Measurements from ENCODE around the gene WFDC2. TPM values are rescaled to one million over a fixed set of nuclear protein-coding genes. Genes with fewer than 3 reads are reported as not detected.

The WFDC2 gene
- total and polyA plus RNA-seq, 2 of the 13 experiments (the other 11 are each of a cell fraction or from before 2014, with no cell fraction given): 0.33 TPM; not detected in 1

DNA sequence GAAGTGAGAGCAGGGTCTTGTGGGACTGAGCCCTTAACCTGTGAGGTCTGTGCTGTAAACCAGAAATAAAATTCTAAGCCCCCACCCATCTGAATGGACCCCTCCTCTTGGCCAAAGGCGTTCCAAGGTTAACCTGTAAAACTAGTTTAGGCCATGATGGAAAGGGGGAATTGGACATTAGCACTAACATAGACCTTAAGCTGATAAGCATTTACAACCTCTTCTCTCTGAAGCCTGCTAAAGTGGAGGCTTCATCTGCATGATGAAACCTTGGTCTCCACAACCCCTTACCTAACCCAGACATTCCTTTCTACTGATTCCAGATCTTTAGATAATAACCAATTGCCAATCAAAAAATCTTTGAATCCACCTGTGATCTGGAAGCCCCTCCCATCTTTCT lies 27.8 kb upstream of the WFDC2 start (continued):
- TF ChIP-seq, protein P1, sequence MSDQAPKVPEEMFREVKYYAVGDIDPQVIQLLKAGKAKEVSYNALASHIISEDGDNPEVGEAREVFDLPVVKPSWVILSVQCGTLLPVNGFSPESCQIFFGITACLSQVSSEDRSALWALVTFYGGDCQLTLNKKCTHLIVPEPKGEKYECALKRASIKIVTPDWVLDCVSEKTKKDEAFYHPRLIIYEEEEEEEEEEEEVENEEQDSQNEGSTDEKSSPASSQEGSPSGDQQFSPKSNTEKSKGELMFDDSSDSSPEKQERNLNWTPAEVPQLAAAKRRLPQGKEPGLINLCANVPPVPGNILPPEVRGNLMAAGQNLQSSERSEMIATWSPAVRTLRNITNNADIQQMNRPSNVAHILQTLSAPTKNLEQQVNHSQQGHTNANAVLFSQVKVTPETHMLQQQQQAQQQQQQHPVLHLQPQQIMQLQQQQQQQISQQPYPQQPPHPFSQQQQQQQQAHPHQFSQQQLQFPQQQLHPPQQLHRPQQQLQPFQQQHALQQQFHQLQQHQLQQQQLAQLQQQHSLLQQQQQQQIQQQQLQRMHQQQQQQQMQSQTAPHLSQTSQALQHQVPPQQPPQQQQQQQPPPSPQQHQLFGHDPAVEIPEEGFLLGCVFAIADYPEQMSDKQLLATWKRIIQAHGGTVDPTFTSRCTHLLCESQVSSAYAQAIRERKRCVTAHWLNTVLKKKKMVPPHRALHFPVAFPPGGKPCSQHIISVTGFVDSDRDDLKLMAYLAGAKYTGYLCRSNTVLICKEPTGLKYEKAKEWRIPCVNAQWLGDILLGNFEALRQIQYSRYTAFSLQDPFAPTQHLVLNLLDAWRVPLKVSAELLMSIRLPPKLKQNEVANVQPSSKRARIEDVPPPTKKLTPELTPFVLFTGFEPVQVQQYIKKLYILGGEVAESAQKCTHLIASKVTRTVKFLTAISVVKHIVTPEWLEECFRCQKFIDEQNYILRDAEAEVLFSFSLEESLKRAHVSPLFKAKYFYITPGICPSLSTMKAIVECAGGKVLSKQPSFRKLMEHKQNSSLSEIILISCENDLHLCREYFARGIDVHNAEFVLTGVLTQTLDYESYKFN (CRISPR knock-in tag; conservative IDR thresholded peaks at IDR 0.05): no peak
- TF ChIP-seq TAF15 (IDR thresholded peaks at IDR 0.05; ENCODE audit: low read depth, low read length, poor library complexity, severe bottlenecking) (no peak), TBP (CRISPR knock-in tag; IDR thresholded peaks at IDR 0.05) (no peak), CBX5 (CRISPR knock-in tag; IDR thresholded peaks at IDR 0.05; ENCODE audit: borderline replicate concordance) (no peak), ZNF703 (CRISPR knock-in tag; IDR thresholded peaks at IDR 0.05; ENCODE audit: borderline replicate concordance) (no peak)

DNA sequence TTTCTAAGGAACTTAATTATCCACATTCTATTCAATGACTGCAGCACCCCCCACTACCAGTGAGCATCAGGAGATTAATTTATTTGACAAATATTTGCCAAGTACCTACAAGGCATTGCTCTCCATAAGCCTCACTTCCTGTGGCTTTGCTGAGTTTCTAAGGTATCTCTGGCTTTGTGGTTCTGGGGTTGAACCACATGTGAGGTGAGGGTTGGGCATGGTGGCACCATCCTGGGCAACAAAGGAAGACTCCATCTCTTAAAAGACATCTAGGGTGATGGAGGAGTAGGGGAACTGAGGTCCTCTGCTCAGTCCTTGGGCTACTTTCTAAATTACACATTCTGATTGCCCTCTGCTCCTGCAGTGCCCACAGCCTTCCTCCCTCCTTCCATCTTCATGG lies 25.5 kb upstream of the WFDC2 start:
- Histone ChIP-seq H3K4me3 (replicated peaks in 1 of 3; ENCODE audit: insufficient read depth in 1 of 3, low read depth in 2 of 3, low read length in 3 of 3) (no peak overlapping the region), H3K4me2 (ENCODE audit: low read depth, low read length) (no peak overlapping the region), H3K4me1 (ENCODE audit: insufficient read depth, low read length) (no peaks in the 10 kb centered on the region; the same call in 1 of the 2 replicates), H3K27ac (ENCODE audit: extremely low read length, insufficient read depth, low read length) (no peak overlapping the region), H3K27me3 (ENCODE audit: control insufficient read depth in 1 of 2, insufficient read depth in 2 of 2, low read length in 2 of 2) (0 out of 5 replicates have a peak, but pooled peaks cover 0 to 1% of the 10 kb centered on the region in 2 experiments), H2AFZ (ENCODE audit: low read length) (no peak overlapping the region), H4K20me1 (ENCODE audit: insufficient read depth, low read length) (no peaks in the 10 kb centered on the region), H3K79me2 (ENCODE audit: insufficient read depth, low read length) (no peaks in the 10 kb centered on the region), H3K36me3 (replicated peaks in 1 of 2; ENCODE audit: control insufficient read depth in 1 of 2, insufficient read depth in 2 of 2, low read length in 2 of 2) (no peaks in the 10 kb centered on the region), H3K9me3 (ENCODE audit: low read length) (no peaks in the 10 kb centered on the region), H3K9ac (ENCODE audit: insufficient read depth, low read depth, low read length) (no peak overlapping the region)
- no TSS peak for BruUV-seq (replicated peaks)
- ChIA-PET POLR2A (interaction anchor here (1.0 to 1.2 kb wide), 2 partner anchors 107 to 121 kb away, joined by 3 read pairs; no protein-coding TSS in a partner anchor), CTCF (ENCODE audit: low intra/inter-chr PET ratio, low total read pairs) (no interaction called here)
- no peak for ATAC-seq
- FAIRE-seq: no peak
- in situ Hi-C loops (cut with HindIII; ENCODE audit: extremely low pct_ligation_motif_present, low pct_unique_long_range_greater_than_20kb): no loop called here
- DNase-seq (ENCODE audit: low spot score): no peak
- intact Hi-C loops (cut with micrococcal nuclease; ENCODE audit: unreplicated experiment): no loop called here
- TF ChIP-seq, protein P2, sequence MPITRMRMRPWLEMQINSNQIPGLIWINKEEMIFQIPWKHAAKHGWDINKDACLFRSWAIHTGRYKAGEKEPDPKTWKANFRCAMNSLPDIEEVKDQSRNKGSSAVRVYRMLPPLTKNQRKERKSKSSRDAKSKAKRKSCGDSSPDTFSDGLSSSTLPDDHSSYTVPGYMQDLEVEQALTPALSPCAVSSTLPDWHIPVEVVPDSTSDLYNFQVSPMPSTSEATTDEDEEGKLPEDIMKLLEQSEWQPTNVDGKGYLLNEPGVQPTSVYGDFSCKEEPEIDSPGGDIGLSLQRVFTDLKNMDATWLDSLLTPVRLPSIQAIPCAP (CRISPR knock-in tag; IDR thresholded peaks at IDR 0.05; ENCODE audit: low read depth): no peak
- no peak for TF ChIP-seq KAT8 (CRISPR knock-in tag; IDR thresholded peaks at IDR 0.05)
- TF ChIP-seq, protein P3, sequence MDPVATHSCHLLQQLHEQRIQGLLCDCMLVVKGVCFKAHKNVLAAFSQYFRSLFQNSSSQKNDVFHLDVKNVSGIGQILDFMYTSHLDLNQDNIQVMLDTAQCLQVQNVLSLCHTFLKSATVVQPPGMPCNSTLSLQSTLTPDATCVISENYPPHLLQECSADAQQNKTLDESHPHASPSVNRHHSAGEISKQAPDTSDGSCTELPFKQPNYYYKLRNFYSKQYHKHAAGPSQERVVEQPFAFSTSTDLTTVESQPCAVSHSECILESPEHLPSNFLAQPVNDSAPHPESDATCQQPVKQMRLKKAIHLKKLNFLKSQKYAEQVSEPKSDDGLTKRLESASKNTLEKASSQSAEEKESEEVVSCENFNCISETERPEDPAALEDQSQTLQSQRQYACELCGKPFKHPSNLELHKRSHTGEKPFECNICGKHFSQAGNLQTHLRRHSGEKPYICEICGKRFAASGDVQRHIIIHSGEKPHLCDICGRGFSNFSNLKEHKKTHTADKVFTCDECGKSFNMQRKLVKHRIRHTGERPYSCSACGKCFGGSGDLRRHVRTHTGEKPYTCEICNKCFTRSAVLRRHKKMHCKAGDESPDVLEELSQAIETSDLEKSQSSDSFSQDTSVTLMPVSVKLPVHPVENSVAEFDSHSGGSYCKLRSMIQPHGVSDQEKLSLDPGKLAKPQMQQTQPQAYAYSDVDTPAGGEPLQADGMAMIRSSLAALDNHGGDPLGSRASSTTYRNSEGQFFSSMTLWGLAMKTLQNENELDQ (CRISPR knock-in tag; IDR thresholded peaks at IDR 0.05; ENCODE audit: borderline replicate concordance): no peak
- TF ChIP-seq ZNF556 (CRISPR knock-in tag; IDR thresholded peaks at IDR 0.05; ENCODE audit: borderline replicate concordance): no peak
- TF ChIP-seq, protein P4, sequence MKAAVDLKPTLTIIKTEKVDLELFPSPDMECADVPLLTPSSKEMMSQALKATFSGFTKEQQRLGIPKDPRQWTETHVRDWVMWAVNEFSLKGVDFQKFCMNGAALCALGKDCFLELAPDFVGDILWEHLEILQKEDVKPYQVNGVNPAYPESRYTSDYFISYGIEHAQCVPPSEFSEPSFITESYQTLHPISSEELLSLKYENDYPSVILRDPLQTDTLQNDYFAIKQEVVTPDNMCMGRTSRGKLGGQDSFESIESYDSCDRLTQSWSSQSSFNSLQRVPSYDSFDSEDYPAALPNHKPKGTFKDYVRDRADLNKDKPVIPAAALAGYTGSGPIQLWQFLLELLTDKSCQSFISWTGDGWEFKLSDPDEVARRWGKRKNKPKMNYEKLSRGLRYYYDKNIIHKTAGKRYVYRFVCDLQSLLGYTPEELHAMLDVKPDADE (CRISPR knock-in tag; IDR thresholded peaks at IDR 0.05): no peak
- TF ChIP-seq, protein P5, sequence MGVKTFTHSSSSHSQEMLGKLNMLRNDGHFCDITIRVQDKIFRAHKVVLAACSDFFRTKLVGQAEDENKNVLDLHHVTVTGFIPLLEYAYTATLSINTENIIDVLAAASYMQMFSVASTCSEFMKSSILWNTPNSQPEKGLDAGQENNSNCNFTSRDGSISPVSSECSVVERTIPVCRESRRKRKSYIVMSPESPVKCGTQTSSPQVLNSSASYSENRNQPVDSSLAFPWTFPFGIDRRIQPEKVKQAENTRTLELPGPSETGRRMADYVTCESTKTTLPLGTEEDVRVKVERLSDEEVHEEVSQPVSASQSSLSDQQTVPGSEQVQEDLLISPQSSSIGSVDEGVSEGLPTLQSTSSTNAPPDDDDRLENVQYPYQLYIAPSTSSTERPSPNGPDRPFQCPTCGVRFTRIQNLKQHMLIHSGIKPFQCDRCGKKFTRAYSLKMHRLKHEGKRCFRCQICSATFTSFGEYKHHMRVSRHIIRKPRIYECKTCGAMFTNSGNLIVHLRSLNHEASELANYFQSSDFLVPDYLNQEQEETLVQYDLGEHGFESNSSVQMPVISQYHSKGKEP (CRISPR knock-in tag; IDR thresholded peaks at IDR 0.05): no peak
- no peak for TF ChIP-seq PCBP1 (IDR thresholded peaks at IDR 0.05; ENCODE audit: borderline replicate concordance, low read depth, low read length)

Data from HepG2 (cell line).